OCI-LY1 (cell line): ENCODE results near the gene CCDC83.

Source experiments
- H2AFZ ChIP-seq: fragments of 200-600 bp; sonication (generic), shearing (Covaris generic); 2 replicates; pipeline ENCODE4 v1.6.0; 2014; ENCODE audit warnings: antibody characterized with exemption, mild to moderate bottlenecking, low read length
- H3F3A ChIP-seq: fragments of 200-600 bp; sonication (generic), shearing (Covaris generic); 2 replicates; pipeline ENCODE4 v1.6.0; 2014; ENCODE audit warnings: mild to moderate bottlenecking, antibody characterized with exemption, low read length, moderate library complexity; ENCODE audit not compliant: insufficient read depth
- H3K27ac ChIP-seq: fragments of 200-600 bp; sonication (generic); 2 replicates; pipeline ENCODE4 v1.5.1; 2014; ENCODE audit warnings: low read length, mixed run types, mild to moderate bottlenecking, low read depth; ENCODE audit not compliant: poor library complexity, severe bottlenecking
- H3K27me3 ChIP-seq: fragments of 200-600 bp; sonication (generic); 2 replicates; pipeline ENCODE4 v1.6.0; 2014; ENCODE audit warnings: antibody characterized with exemption, mild to moderate bottlenecking, low read length, moderate library complexity; ENCODE audit not compliant: insufficient read depth
- H3K36me3 ChIP-seq: fragments of 200-600 bp; sonication (generic); 2 replicates; pipeline ENCODE4 v1.6.1; 2014; ENCODE audit warnings: mild to moderate bottlenecking, antibody characterized with exemption, low read length, moderate library complexity, mixed read lengths; ENCODE audit not compliant: insufficient read depth
- H3K4me1 ChIP-seq: fragments of 200-600 bp; sonication (generic); 2 replicates; pipeline ENCODE4 v1.5.1; 2014; ENCODE audit warnings: mild to moderate bottlenecking, low read length, moderate library complexity; ENCODE audit not compliant: insufficient read depth, severe bottlenecking
- H3K4me2 ChIP-seq: fragments of 200-600 bp; sonication (generic), shearing (Covaris generic); 2 replicates; pipeline ENCODE4 v1.6.1; 2014; ENCODE audit warnings: low read length
- H3K4me3 ChIP-seq: fragments of 200-600 bp; sonication (generic); 2 replicates; pipeline ENCODE4 v1.5.1; 2014; ENCODE audit warnings: low read length, low read depth, mild to moderate bottlenecking, mixed read lengths; ENCODE audit not compliant: poor library complexity, severe bottlenecking
- H3K79me2 ChIP-seq: fragments of 200-600 bp; shearing (Covaris generic); 2 replicates; pipeline ENCODE4 v1.6.1; 2016; ENCODE audit warnings: mixed run types, low read length, mixed read lengths; ENCODE audit not compliant: insufficient read depth
- H3K9ac ChIP-seq: fragments of 200-600 bp; sonication (generic), shearing (Covaris generic); 2 replicates; pipeline ENCODE4 v1.6.1; 2014; ENCODE audit warnings: mild to moderate bottlenecking, low read length, mixed read lengths
- H3K9me2 ChIP-seq: fragments of 200-600 bp; sonication (generic), shearing (Covaris generic); 2 replicates; pipeline ENCODE4 v1.6.1; 2014; ENCODE audit warnings: low read depth, mild to moderate bottlenecking, low read length, mixed read lengths
- H3K9me3 ChIP-seq: fragments of 200-600 bp; shearing (Covaris generic); 2 replicates; pipeline ENCODE4 v1.6.1; 2014; ENCODE audit warnings: low read length, mixed read lengths
- H4K20me1 ChIP-seq: fragments of 200-600 bp; sonication (generic), shearing (Covaris generic); 2 replicates; pipeline ENCODE4 v1.6.0; 2016; ENCODE audit warnings: mild to moderate bottlenecking, low read length; ENCODE audit not compliant: insufficient read depth
- CTCF ChIP-seq: fragments of 200-600 bp; sonication (generic), shearing (Covaris generic); IDR thresholded peaks from 2 replicates; pipeline ENCODE4 v1.5.1; 2017; ENCODE audit warnings: mild to moderate bottlenecking, antibody characterized with exemption, low read length, moderate library complexity, mixed read lengths
- EZH2 ChIP-seq: fragments of 200-600 bp; sonication (generic), shearing (Covaris generic); IDR thresholded peaks from 2 replicates; pipeline ENCODE4 v1.8.0; 2017; ENCODE audit warnings: borderline replicate concordance, mixed run types, mild to moderate bottlenecking, antibody characterized with exemption, low read length, moderate library complexity, mixed read lengths

The CCDC83 gene

DNA sequence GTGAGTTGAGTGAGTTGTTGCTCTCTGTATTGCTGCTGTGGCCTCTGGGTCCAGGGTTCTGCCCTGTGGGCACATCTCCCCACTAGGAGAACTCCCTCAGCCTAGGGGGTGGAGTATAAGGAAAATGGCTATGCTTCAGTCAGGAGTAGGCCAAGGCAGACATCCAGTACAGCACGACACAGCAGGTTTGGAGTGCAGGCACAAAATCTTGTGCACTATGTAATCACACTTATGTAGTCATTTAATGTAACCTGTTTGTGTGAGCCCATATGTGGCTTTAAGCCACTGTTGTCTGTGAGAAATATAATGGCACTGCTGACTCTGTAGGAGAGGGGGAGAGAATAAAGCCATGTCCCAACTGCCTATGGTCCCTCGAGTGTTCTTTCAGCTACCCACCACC lies 90.1 kb downstream of the CCDC83 start:
- TF ChIP-seq CTCF: no peak
- TF ChIP-seq EZH2: no peak
- no peaks in the 10 kb centered on the region for H3K36me3 ChIP-seq
- H3K27me3 ChIP-seq: no peaks in the 10 kb centered on the region
- H3K9me3 ChIP-seq: 0 out of 2 replicates have a peak, but pooled peaks cover 5% of the 10 kb centered on the region
- no peak overlapping the region for H3K27ac ChIP-seq
- no peak overlapping the region for H3K4me3 ChIP-seq
- H3K79me2 ChIP-seq: no peaks in the 10 kb centered on the region
- H3K9me2 ChIP-seq: no peaks in the 10 kb centered on the region
- H3K9ac ChIP-seq: no peak overlapping the region
- no peaks in the 10 kb centered on the region for H4K20me1 ChIP-seq
- no peak overlapping the region for H3K4me2 ChIP-seq
- no peaks in the 10 kb centered on the region for H3F3A ChIP-seq
- no peak overlapping the region for H2AFZ ChIP-seq
- H3K4me1 ChIP-seq: no peaks in the 10 kb centered on the region

DNA sequence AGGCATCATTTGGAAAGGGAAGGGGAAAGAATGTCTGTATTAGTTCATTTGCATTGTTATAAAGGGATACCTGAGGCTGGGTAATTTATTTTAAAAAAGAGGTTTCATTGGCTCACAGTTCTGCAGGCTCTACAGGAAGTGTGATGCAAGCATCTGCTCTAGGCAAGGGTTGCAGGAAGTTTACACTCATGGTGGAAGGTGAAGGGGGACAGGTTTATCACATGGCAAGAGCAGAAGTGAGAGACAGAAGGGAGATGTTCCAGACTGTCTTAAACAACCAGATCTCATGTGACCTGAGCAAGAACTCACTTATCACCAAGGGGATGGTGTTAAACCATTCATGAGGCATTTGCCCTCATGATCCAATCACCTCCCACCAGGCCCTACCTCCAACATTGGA lies 90.6 kb downstream of the CCDC83 start:
- H3K9me2 ChIP-seq: no peaks in the 10 kb centered on the region
- no peaks in the 10 kb centered on the region for H3F3A ChIP-seq
- H2AFZ ChIP-seq: no peak overlapping the region
- H3K27ac ChIP-seq: no peak overlapping the region
- no peaks in the 10 kb centered on the region for H3K27me3 ChIP-seq
- no peaks in the 10 kb centered on the region for H4K20me1 ChIP-seq
- H3K4me2 ChIP-seq: no peak overlapping the region
- H3K9ac ChIP-seq: no peak overlapping the region
- TF ChIP-seq CTCF (no peak), EZH2 (no peak)
- H3K4me3 ChIP-seq: no peak overlapping the region
- 0 out of 2 replicates have a peak, but pooled peaks cover 5% of the 10 kb centered on the region for H3K9me3 ChIP-seq
- no peaks in the 10 kb centered on the region for H3K79me2 ChIP-seq
- H3K4me1 ChIP-seq: no peaks in the 10 kb centered on the region
- no peaks in the 10 kb centered on the region for H3K36me3 ChIP-seq

GRCh38 chr11:85946221-85946620 lies 91.0 kb downstream of the CCDC83 start:
- Histone ChIP-seq H3K4me1 (no peaks in the 10 kb centered on the region), H3K36me3 (no peaks in the 10 kb centered on the region), H3K4me2 (no peak overlapping the region)

More at GRCh38 chr11:85946221-85946620, 91.0 kb downstream of the CCDC83 start:
- Histone ChIP-seq H2AFZ (no peak overlapping the region), H4K20me1 (no peaks in the 10 kb centered on the region), H3K79me2 (no peaks in the 10 kb centered on the region), H3K9me2 (no peaks in the 10 kb centered on the region), H3K9me3 (0 out of 2 replicates have a peak, but pooled peaks cover 5% of the 10 kb centered on the region), H3K27me3 (no peaks in the 10 kb centered on the region), H3K4me3 (no peak overlapping the region), H3K27ac (no peak overlapping the region), H3K9ac (no peak overlapping the region), H3F3A (no peaks in the 10 kb centered on the region)
- no peak for TF ChIP-seq EZH2
- TF ChIP-seq CTCF: no peak
